H9 (cell line): Measurements from ENCODE around the gene COPS6. TPM values are rescaled to one million over a fixed set of nuclear protein-coding genes. Genes with fewer than 3 reads are reported as not detected.

ENCODE experiments used
- DNase-seq: peaks from one replicate; pipeline ENCODE4 v3.0.0-alpha.2; 2017
- H2AFZ ChIP-seq: one replicate; pipeline ENCODE4 v1.6.1; 2013; ENCODE audit warnings: mild to moderate bottlenecking, low read length, control low read depth, moderate library complexity
- H2AK5ac ChIP-seq: 2 replicates; pipeline ENCODE4 v1.6.1; 2013; ENCODE audit warnings: low read length, control low read depth, mixed read lengths; ENCODE audit not compliant: insufficient read length
- H2BK120ac ChIP-seq: one replicate; pipeline ENCODE4 v1.6.1; 2013; ENCODE audit warnings: low read depth, mild to moderate bottlenecking, low read length, control low read depth, inconsistent platforms; ENCODE audit not compliant: poor library complexity, severe bottlenecking
- H2BK12ac ChIP-seq: 2 replicates; pipeline ENCODE4 v1.6.1; 2013; ENCODE audit warnings: low read length, control low read depth, mixed read lengths, low read depth; ENCODE audit not compliant: insufficient read length
- H2BK15ac ChIP-seq: 2 replicates; pipeline ENCODE4 v1.6.1; 2013; ENCODE audit warnings: low read depth, low read length, control low read depth
- H2BK20ac ChIP-seq: one replicate; pipeline ENCODE4 v1.6.1; 2013; ENCODE audit warnings: low read depth, mild to moderate bottlenecking, low read length, control low read depth, inconsistent platforms; ENCODE audit not compliant: poor library complexity, severe bottlenecking
- H2BK5ac ChIP-seq: 2 replicates; pipeline ENCODE4 v1.6.1; 2013; ENCODE audit warnings: low read length, control low read depth, mixed read lengths; ENCODE audit not compliant: insufficient read length
- H3K14ac ChIP-seq: 2 replicates; pipeline ENCODE4 v1.6.1; 2013; ENCODE audit warnings: low read length, control low read depth; ENCODE audit not compliant: insufficient read depth
- H3K18ac ChIP-seq: 2 replicates; pipeline ENCODE4 v1.6.1; 2013; ENCODE audit warnings: low read depth, mild to moderate bottlenecking, mixed read lengths, low read length, control low read depth; ENCODE audit not compliant: insufficient read length
- H3K23ac ChIP-seq: 2 replicates; pipeline ENCODE4 v1.6.1; 2013; ENCODE audit warnings: low read length, control low read depth, mixed read lengths, low read depth; ENCODE audit not compliant: insufficient read length
- H3K23me2 ChIP-seq: 2 replicates; pipeline ENCODE4 v1.6.1; 2013; ENCODE audit warnings: low read depth, mild to moderate bottlenecking, mixed read lengths, low read length, control low read depth; ENCODE audit not compliant: insufficient read length, poor library complexity, severe bottlenecking
- H3K27ac ChIP-seq: 2 replicates; pipeline ENCODE4 v1.5.1; 2013; ENCODE audit warnings: low read length, control low read depth, mixed read lengths, low read depth; ENCODE audit not compliant: insufficient read length
- H3K27me3 ChIP-seq: 2 replicates; pipeline ENCODE4 v1.6.1; 2013; ENCODE audit warnings: low read length, control low read depth, inconsistent platforms; ENCODE audit not compliant: insufficient read depth
- H3K4ac ChIP-seq: 2 replicates; pipeline ENCODE4 v1.6.1; 2013; ENCODE audit warnings: low read depth, mild to moderate bottlenecking, control low read depth, inconsistent platforms, low read length, moderate library complexity
- H3K4me1 ChIP-seq: 2 replicates; pipeline ENCODE4 v1.6.1; 2013; ENCODE audit warnings: low read length, control low read depth, inconsistent platforms; ENCODE audit not compliant: insufficient read depth
- H3K4me2 ChIP-seq: 2 replicates; pipeline ENCODE4 v1.6.1; 2013; ENCODE audit warnings: low read length, control low read depth, mixed read lengths; ENCODE audit not compliant: insufficient read length, insufficient read depth
- H3K56ac ChIP-seq: 2 replicates; pipeline ENCODE4 v1.6.1; 2013; ENCODE audit warnings: low read depth, mild to moderate bottlenecking, mixed read lengths, low read length, control low read depth; ENCODE audit not compliant: insufficient read length
- H3K79me1 ChIP-seq: 2 replicates; pipeline ENCODE4 v1.6.1; 2013; ENCODE audit warnings: low read depth, mild to moderate bottlenecking, moderate library complexity, low read length, control low read depth, inconsistent platforms; ENCODE audit not compliant: insufficient read depth, poor library complexity, severe bottlenecking
- H3K79me2 ChIP-seq: 2 replicates; pipeline ENCODE4 v1.6.1; 2013; ENCODE audit warnings: low read length, control low read depth, inconsistent platforms; ENCODE audit not compliant: insufficient read depth
- H3K9ac ChIP-seq: 2 replicates; pipeline ENCODE4 v1.6.1; 2013; ENCODE audit warnings: low read length, control low read depth, mixed read lengths; ENCODE audit not compliant: insufficient read length; ENCODE audit errors: extremely low read depth
- H3K9me3 ChIP-seq: one replicate; pipeline ENCODE4 v1.6.1; 2013; ENCODE audit warnings: low read depth, low read length, inconsistent platforms; ENCODE audit not compliant: control insufficient read depth
- H3T11ph ChIP-seq: one replicate; pipeline ENCODE4 v1.6.1; 2013; ENCODE audit warnings: mild to moderate bottlenecking, low read length, control low read depth, inconsistent platforms
- H4K20me1 ChIP-seq: one replicate; pipeline ENCODE4 v1.6.1; 2013; ENCODE audit not compliant: control insufficient read depth, insufficient read length, insufficient read depth
- H4K5ac ChIP-seq: 2 replicates; pipeline ENCODE4 v1.6.1; 2013; ENCODE audit warnings: low read depth, mild to moderate bottlenecking, mixed read lengths, low read length, control low read depth; ENCODE audit not compliant: insufficient read length
- H4K8ac ChIP-seq: replicated peaks from 2 replicates; pipeline ENCODE4 v1.6.1; 2013; ENCODE audit warnings: low read length, control low read depth, mixed read lengths, low read depth; ENCODE audit not compliant: insufficient read length
- H4K91ac ChIP-seq: 2 replicates; pipeline ENCODE4 v1.6.1; 2013; ENCODE audit warnings: low read depth, mild to moderate bottlenecking, moderate library complexity, mixed read lengths, low read length, control low read depth; ENCODE audit not compliant: insufficient read length
- H3K27ac Mint-ChIP-seq, 3 experiments: 2 replicates in 2 of 3; 3 replicates in 1 of 3; pipeline ENCODE4 v1.8.0; 2020 to 2021; ENCODE audit warnings: mixed read lengths in 3 of 3, mild to moderate bottlenecking in 1 of 3, moderate library complexity in 1 of 3
- H3K27me3 Mint-ChIP-seq: 2 replicates; pipeline ENCODE4 v1.8.0; 2021; ENCODE audit warnings: low read depth, mild to moderate bottlenecking, moderate library complexity, mixed read lengths
- H3K36me3 Mint-ChIP-seq, 3 experiments: 2 replicates in 2 of 3; 3 replicates in 1 of 3; pipeline ENCODE4 v1.8.0; 2020 to 2021; ENCODE audit warnings: low read depth in 3 of 3, mixed read lengths in 3 of 3; ENCODE audit not compliant: insufficient read depth in 1 of 3
- H3K4me1 Mint-ChIP-seq, 2 experiments: 2 replicates each; pipeline ENCODE4 v1.8.0; 2020; ENCODE audit warnings: mixed read lengths in 2 of 2
- H3K4me3 Mint-ChIP-seq, 2 experiments: 2 replicates in 1 of 2; 3 replicates in 1 of 2; pipeline ENCODE4 v1.8.0; 2020 to 2021; ENCODE audit warnings: mild to moderate bottlenecking in 2 of 2, mixed read lengths in 2 of 2, moderate library complexity in 1 of 2
- H3K9me3 Mint-ChIP-seq, 2 experiments: 2 replicates in 1 of 2; 3 replicates in 1 of 2; pipeline ENCODE4 v1.8.0; 2020; ENCODE audit warnings: mild to moderate bottlenecking in 2 of 2, mixed read lengths in 2 of 2, moderate library complexity in 1 of 2
- CTCF ChIP-seq: fragments of 200-600 bp; sonication (generic); conservative IDR thresholded peaks from 3 replicates; pipeline ENCODE4 v1.8.0; 2021; ENCODE audit warnings: antibody characterized with exemption, mild to moderate bottlenecking
- WGBS: extraction: QIAGEN DNeasy Blood & Tissue Kit; methylation state at CpG from one replicate; pipeline ENCODE4 v1.1.7; 2013; ENCODE audit warnings: missing lambda C conversion rate, low lambda C conversion rate, mixed read lengths; ENCODE audit not compliant: insufficient read length; ENCODE audit errors: extremely low coverage; 5-methylcytosine and 5-hydroxymethylcytosine counted together
- total RNA-seq: library from RNA; stranded (reverse); gene quantifications from 2 replicates; pipeline ENCODE4 v1.2.1, GENCODE V29; 2021

The COPS6 gene
- total RNA-seq, 1 experiment from 2014 or later: 140 TPM

- Histone ChIP-seq H3K18ac (no peak overlapping the region), H4K91ac (no peak overlapping the region), H3K79me2 (peaks cover 32% of the 10 kb centered on the region), H3K56ac (no peak overlapping the region), H3K9ac (no peak overlapping the region), H3K9me3 (peaks cover 15% of the 10 kb centered on the region), H2AFZ (no peak overlapping the region), H2BK120ac (no peak overlapping the region), H3K4ac (no peak overlapping the region), H3K4me1 (peaks cover 3% of the 10 kb centered on the region; the same call in 1 of the 2 replicates), H2BK12ac (no peak overlapping the region), H2BK5ac (no peak overlapping the region), H4K20me1 (no peaks in the 10 kb centered on the region), H4K8ac (no peak overlapping the region), H3K4me2 (no peak overlapping the region), H3K23ac (no peak overlapping the region), H3T11ph (no peak overlapping the region), H3K79me1 (no peaks in the 10 kb centered on the region), H3K27ac (no peak overlapping the region), H3K14ac (no peak overlapping the region), H4K5ac (no peak overlapping the region), H2BK20ac (no peak overlapping the region), H3K23me2 (peaks cover 6% of the 10 kb centered on the region), H3K27me3 (no peaks in the 10 kb centered on the region), H2BK15ac (no peak overlapping the region), H2AK5ac (no peak overlapping the region)
- Mint-ChIP-seq H3K36me3 (peaks cover 66 to 67% (median 67%) of the 10 kb centered on the region in 3 experiments), H3K27me3 (no peaks in the 10 kb centered on the region; the same call in 1 of the 2 replicates), H3K4me1 (peaks cover 12 to 27% of the 10 kb centered on the region in 2 experiments), H3K27ac (peak overlapping the region in 1 of 3 experiments; percentile 15; a peak in 1 of 7 replicates), H3K9me3 (peaks cover 29 to 55% of the 10 kb centered on the region in 2 experiments), H3K4me3 (peak overlapping the region; percentile 91 to 98)
- WGBS: no CpG with 5 or more reads among the region's 7 CpGs
- no peak for DNase-seq
- no peak for TF ChIP-seq CTCF
Measured at GRCh38 chr7:100079024-100079560, 9.7 kb upstream of the COPS6 start.
